OCI-LY1 (cell line): ENCODE data around the gene ABLIM2.

Experiments
- EZH2 ChIP-seq: fragments of 200-600 bp; sonication (generic), shearing (Covaris generic); IDR thresholded peaks from 2 replicates; pipeline ENCODE4 v1.8.0; 2017; ENCODE audit warnings: borderline replicate concordance, mixed run types, mild to moderate bottlenecking, antibody characterized with exemption, low read length, moderate library complexity, mixed read lengths
- TF ChIP-seq, protein P1 (sequence below): fragments of 200-600 bp; sonication (generic), shearing (Covaris generic); IDR thresholded peaks from 2 replicates; pipeline ENCODE4 v1.5.1; 2017; ENCODE audit warnings: mild to moderate bottlenecking, antibody characterized with exemption, low read length, moderate library complexity, mixed read lengths

DNA sequence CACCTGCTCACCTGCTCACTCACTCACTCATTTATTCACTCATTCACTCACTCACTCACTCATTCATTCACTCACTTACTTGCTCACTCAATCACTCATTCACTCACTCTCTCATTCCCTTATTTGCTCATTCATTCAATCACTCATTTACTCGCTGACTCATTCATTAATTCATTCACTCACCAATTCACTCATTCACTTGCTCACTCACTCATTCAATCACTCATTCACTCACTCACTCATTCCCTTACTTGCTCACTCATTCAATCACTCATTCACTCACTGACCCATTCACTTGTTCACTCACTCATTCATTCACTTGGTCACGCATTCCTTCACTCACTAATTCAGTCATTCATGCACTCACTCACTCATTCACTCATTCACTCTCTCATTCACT is 130.2 kb downstream of the ABLIM2 start:
- TF ChIP-seq, protein P1, sequence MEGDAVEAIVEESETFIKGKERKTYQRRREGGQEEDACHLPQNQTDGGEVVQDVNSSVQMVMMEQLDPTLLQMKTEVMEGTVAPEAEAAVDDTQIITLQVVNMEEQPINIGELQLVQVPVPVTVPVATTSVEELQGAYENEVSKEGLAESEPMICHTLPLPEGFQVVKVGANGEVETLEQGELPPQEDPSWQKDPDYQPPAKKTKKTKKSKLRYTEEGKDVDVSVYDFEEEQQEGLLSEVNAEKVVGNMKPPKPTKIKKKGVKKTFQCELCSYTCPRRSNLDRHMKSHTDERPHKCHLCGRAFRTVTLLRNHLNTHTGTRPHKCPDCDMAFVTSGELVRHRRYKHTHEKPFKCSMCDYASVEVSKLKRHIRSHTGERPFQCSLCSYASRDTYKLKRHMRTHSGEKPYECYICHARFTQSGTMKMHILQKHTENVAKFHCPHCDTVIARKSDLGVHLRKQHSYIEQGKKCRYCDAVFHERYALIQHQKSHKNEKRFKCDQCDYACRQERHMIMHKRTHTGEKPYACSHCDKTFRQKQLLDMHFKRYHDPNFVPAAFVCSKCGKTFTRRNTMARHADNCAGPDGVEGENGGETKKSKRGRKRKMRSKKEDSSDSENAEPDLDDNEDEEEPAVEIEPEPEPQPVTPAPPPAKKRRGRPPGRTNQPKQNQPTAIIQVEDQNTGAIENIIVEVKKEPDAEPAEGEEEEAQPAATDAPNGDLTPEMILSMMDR: no peak
- no peak for TF ChIP-seq EZH2
